GM21723 (cell line): ENCODE measurements around the gene EPRS1.
"Not testable (repeated sequence)": the region's sequence is repeated elsewhere in the genome, so short reads cannot be mapped to it uniquely, and the experiment has no call there.

Source experiments
- ATAC-seq: cut with Tn5 transposase; IDR thresholded peaks from one replicate; pipeline ENCODE4 v1.9.1; 2021; ENCODE audit warnings: mild to moderate bottlenecking, moderate library complexity; ENCODE audit not compliant: unreplicated experiment

The EPRS1 gene

GRCh38 chr1:220040028-220040596, 6.2 kb downstream of the EPRS1 start:
- ATAC-seq: no peak

- no peak for ATAC-seq
These were observed 7.7 kb downstream of the EPRS1 start for GRCh38 chr1:220038640-220039039.

DNA sequence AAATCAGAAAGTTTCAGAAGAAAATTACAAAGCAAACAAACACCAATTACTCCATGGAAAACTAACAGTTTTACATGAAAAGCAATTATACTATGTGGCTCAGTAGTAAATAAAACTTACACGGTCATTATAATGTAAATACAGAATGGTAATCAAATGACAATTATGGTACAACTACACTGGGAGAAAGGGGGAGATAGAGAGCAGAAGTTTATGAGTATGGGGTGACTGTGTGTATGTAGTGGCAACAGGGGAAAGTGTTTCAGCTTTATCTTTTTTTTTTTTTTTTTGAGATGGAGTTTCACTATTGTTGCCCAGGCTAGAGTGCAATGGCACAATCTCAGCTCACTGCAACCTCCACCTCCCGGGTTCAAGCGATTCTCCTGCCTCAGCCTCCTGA, 8.5 kb downstream of the EPRS1 start:
- not testable (repeated sequence) for ATAC-seq

- ATAC-seq: no peak
These were observed 13.4 kb downstream of the EPRS1 start for GRCh38 chr1:220032911-220033310.

GRCh38 chr1:220031287-220031686, 15.0 kb downstream of the EPRS1 start:
- ATAC-seq: no peak

DNA sequence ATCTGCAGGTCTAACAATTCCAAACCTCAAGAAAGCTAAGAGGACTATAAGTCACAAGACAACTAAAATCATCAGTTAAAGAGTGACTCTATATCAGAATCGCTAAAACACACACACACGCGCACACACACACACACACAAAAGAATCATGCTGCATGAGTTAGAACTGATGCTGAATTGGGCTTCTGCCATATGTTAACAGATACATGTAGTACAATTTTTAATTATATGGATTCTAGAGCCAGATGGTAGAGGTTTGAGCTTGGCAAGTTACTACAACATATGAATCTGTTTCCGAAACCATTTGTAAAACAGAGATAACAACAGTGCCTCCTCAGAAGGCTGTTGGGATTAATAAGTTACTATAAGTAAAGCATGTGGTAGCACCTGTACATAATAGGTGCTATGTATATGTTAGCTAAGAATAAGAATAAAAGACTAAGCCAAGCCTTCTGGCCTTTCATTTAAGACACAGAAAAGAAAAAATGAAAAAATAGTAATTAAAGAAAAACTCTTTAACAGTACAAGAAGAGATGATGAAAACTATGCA, 17.9 kb downstream of the EPRS1 start:
- no peak for ATAC-seq

DNA sequence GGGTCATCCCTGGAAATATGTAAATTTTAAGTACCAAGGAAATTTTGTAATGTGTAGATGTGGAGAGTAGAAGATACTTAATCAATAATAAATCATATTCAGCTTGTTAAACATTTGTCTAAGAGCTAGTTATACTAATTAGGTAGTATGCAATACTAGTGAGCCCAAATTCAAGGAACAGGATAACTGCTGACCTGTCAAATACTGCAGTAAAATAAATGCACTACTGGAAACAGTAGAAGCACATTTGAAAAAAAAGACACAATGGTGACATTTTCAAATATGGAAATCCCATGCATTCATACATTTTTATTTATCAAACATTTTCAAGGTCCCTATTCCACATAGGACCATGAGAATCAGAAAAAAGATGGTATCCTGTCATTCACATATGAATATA, 27.2 kb downstream of the EPRS1 start:
- no peak for ATAC-seq

- ATAC-seq: peak; percentile 62
These were observed 32.8 kb downstream of the EPRS1 start for GRCh38 chr1:220013497-220013896.

DNA sequence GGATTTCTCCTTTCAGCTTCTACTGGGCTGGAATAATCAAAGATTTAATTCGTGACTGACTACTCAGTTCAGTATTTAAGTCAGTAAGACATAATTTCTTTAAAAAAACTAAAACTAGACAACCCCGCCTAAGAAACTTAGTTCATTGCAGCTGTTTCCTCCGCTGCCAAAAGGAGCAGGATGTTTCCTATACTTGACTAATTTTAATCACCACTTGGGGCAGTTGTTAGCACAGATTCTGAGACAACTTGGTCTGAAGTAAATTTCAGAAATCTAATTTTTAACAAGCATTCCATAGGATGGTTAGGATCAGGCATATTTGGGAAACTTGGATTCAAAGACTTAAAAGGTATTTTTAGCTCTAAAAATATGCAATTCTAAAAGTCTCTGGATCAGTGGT, 34.0 kb downstream of the EPRS1 start:
- no peak for ATAC-seq

GRCh38 chr1:220011620-220012019, 34.7 kb downstream of the EPRS1 start:
- ATAC-seq: no peak

DNA sequence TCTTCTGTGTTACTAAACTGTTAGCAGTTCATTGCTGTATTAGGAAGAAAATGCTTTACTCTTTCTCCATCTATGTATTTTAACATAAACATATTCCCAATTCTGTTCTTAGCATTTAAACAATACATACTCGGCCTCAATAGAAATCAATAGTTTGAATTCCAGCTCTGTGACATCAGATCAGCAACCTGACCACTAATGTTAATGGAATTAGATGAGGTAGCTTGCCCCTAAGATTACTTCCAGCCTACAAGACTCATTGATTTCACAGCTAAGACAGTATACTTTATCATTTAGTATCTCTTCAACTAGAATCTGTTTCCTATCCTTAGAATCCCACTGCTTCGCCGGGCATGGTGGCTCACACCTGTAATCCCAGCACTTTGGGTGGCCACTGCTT, 38.9 kb downstream of the EPRS1 start:
- no peak for ATAC-seq

DNA sequence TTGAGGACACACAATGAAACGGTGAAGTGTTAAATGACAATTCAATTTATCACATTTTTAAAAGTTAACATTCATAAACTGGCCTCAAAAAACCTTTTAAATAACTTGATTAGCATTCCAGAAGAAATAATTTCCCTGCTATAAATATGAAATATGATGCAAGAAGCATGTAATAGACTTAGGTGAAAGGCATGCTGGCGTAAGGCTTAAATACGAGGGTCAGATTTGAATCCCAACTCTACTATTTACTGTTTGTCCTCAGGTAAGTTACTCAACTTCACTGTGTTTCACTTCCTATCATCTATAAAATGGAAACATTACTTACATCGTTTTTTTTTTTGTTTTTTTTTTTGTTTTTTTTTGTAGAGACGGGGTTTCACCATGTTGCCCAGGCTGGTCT, 40.8 kb downstream of the EPRS1 start:
- no peak for ATAC-seq

DNA sequence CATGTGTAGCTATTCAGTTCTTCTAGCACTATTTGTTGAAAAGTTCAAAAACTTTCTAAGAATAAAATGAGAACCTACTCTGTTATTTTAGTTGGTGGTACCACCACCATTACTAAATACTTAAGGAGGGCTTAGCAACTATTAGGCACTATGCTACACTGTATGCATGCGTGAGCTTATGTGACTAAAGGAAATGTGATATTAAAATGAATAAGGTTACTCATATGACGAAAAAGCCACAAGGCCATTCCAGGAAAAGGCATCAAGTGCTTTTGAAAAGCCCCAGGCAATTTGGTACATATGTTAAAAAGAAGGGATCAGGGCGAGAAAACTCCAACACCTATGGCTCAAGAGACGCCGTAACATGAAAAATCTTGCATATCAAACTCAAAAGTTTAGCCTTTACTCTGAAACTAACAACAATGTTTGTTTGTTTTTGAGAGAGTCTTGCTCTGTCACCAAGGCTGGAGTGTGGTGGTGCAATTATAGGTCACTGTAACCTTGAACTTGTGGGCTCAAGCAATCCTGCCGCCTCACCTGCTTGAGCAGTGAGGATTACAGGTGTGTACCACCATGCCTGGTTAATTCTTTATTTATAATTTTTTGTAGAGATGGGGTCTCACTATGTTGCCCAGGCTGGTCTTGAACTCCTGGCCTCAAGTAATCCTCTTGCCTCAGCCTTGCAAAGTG, 42.5 kb downstream of the EPRS1 start:
- no peak for ATAC-seq

DNA sequence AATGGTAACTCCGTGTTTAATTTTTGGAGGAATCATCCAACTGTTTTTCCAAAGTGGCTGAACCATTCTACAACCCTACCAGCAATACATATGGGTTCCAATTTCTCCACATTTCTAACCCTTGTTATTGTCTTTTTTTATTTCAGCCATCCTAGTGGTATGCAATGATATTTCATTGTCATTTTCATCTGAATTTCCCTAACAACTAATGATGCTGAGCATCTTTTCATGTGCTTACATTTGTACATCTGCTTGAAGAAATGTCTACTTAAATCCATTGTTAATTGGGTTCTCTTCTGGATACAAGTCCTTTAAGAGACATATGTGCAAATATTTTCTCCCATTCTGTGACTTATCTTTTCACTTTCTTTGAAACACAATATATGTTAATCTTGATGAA, 43.3 kb downstream of the EPRS1 start:
- ATAC-seq: no peak

DNA sequence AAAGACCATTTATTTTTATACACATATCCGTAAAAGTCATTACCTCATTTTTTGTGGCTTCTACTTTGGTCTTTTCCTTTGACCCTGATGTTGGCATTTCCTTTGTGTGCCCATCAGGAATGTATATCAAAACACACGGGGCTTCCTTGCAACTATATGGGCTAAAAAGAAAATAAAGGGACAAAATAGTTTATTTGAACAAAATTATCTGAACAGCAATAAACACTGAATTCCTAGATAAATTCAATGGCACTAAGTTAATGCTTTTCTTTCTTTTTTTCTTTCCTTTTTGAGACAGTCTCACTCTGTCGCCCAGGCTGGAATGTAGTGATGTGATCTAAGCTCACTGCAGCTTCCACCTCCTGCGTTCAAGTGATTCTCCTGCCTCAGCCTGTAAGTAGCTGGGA, 45.2 kb downstream of the EPRS1 start:
- no peak for ATAC-seq

GRCh38 chr1:219999821-220000220, 46.5 kb downstream of the EPRS1 start:
- ATAC-seq: no peak
